Stimulated activated CD8-positive, alpha-beta memory T cell treated with anti-CD3 and anti-CD28 coated beads, Interleukin-7, amount 100 ng/mL, for 48 hours (primary cell): ENCODE results near the gene LMAN2.
"Not testable (repeated sequence)": the region's sequence is repeated elsewhere in the genome, so short reads cannot be mapped to it uniquely, and the experiment has no call there.

ENCODE experiments used
- DNase-seq, 2 donors: peaks; one replicate each; pipeline ENCODE4 v3.0.0-alpha.2; 2020; ENCODE audit warnings: low read depth in 1 of 2; ENCODE audit errors: extremely low read depth in 1 of 2

Gene LMAN2

DNA sequence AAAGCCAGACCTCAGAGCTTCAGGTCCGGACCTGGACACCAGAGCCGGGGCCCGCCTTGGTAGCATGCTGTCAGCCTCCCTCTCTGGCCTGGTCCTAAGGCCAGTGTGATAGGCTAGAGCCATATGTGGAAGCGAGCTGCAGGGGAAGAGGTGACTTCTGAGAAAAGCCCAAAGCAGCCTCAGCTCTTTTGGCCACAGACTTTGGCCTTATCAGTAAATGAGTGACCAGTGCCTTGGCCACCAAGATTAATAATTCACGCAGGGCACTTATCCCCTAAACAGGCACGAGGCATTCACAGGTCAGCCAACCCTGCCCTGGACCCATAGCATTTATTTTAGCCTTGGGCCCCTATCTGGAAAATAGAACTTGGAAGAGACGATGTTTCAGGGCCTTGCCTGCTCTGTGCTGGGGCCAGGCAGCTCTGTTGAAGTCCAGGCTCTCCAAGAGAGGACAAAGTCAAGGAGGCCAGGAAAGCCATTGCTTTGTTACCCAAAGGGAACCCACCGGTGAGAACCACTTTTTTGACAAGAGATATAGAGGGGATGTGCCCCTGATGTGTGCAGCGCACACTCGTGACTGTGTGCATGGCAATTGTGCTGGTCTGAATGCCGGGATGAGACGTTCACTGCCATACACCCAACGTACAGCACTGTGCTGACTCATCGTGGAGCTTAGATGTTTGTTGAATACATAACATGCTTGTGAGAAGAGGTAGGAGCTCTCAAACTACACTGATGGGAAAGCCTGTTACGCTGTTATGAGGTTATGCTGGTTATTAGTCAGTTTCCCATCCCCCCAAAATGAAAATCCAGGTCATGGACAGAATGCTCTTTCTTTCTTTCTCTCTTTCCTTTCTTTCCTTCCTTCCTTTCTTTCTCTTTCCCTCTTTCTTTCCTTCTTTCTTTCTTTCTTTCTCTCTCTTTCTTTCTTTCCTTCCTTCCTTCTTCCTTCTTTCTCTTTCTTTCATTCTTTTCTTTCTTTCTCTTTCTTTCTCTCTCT is 27.7 kb upstream of the LMAN2 start:
- no peak for DNase-seq

DNA sequence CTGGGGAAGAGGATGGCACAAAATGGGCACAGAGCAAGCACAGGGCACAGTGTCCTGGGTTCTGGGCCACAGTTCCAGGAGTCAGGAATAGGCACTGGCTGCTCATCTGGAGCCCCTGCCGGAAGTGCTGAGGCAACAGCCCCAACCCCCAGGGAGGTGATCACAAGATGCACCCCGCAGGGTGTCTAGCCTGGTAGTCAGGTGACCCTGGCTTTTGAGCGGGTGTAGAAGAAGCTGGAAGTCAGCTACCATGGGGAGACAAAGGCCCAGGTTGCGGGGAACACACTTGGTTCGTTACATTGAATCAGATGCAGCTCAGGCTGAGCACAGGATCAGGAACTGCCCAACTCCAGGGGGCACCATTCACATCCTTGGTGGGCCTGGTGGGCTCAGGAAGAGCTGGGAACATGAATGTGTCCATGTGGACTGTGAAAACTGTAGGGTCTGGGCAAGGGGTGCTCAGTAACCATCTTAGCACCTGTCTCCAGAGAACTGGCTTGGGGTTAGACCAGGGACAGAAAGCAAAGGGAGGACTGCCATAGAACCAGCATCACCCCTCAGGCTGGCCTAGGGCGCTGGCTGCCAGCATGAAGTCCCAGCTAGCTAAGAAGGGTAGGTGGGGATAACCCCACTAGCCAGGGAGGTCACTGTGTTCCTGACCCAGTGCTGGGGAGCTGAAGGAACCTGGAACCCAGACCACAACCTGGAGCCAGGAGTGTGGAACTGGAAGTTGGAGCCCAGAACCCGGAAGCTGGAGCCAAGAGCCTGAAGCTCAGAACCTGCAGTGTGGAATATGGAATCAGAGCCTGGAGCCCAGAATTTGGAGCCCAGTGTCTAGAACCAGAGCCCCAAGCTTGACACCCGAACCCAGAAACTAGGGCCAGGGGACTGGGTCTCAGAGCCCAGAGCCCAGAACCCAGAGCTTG is 26.6 kb upstream of the LMAN2 start:
- no peak for DNase-seq

DNA sequence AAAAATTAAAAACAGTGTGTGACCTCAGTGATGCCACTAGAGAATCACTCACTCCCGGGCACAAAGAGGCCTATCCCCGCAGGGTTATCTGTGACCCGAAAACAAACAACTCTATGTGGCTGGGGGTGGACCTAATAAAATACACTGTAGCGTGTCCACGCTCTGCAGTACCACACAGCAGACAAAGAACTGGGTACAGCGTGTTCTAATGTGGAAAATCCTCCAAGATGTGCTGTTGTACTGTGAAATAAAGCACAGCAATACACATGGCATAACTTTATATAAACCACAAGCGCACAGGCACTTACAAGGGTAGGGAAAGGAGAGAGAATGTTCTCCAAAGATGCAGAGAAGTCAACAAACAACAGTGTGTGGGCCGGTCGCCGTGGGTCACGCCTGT is 24.6 kb upstream of the LMAN2 start:
- no peak for DNase-seq

DNA sequence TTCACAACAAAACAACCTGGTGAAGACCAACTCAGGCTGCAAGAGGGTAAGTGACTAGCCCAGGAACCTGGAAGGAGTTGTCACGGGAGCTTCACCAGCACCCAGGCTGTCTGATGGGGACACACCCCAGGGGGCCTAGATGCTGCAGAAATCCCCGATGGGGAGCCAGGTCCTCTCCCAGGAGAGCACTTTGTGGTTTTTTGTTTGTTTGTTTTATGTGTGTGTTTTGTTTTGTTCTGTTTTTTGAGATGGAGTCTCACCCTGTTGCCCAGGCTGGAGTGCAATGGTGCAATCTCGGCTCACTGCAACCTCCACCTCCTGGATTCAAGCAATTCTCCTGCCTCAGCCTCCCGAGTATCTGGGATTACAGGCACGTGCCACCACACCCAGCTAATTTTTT is 24.0 kb upstream of the LMAN2 start:
- DNase-seq: not testable (repeated sequence)

DNA sequence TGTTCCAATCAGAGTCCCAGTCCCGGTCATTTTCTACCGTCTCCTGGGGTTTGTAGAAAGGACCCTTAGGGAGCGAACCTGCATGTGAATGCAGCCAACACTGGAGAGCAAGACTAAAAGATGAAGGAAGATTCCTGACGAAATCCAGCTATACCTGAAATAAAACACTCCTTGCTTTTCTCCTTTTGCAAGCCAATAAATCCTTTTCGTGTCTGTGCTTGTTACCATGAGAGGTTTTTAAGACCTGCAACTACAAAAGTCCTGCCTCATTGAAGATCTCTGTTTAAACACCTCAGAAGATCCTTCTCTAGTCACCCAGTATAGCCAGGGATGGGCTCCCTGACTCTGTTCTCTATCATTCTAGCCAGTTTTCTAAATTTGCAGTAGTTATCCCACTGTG is 22.7 kb upstream of the LMAN2 start:
- no peak for DNase-seq

DNA sequence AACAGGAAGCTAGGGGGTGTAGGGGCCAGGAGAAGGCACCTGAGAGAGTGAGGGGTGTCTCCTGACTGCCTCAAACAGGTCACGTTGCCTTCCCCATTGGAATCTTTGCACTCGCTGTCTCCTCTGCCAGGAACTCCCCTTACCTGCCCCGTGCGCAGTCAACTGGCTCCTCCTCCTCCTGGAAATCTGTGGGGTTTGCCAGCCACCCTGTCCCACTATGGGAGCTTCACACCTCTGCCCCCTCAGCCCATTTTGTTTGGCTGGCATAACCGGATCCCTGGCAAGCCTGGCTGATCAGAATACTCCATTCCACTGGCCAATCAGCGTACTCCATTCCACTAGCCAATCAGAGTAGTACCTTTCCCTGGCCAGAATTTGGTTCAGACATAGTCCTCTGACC is 22.3 kb upstream of the LMAN2 start:
- no peak for DNase-seq

DNA sequence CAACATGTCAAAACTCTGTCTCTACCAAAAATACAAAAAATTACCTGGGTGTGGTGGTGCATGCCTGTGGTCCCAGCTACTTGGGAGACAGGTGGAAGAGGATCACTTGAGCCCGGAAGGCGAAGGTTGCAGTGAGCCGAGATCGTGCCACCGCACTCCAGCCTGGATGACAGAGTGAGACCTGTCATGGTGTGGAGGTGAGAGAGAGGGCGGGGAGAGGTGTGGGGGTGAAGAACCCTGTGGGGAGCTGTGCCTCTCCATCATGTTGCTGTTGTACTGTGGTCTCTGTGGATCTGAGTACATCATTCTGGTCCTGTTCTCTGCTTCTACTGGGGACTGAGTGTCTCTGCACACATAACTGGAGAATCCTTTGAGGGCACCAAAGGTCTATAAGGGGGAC is 21.4 kb upstream of the LMAN2 start:
- DNase-seq: no peak

DNA sequence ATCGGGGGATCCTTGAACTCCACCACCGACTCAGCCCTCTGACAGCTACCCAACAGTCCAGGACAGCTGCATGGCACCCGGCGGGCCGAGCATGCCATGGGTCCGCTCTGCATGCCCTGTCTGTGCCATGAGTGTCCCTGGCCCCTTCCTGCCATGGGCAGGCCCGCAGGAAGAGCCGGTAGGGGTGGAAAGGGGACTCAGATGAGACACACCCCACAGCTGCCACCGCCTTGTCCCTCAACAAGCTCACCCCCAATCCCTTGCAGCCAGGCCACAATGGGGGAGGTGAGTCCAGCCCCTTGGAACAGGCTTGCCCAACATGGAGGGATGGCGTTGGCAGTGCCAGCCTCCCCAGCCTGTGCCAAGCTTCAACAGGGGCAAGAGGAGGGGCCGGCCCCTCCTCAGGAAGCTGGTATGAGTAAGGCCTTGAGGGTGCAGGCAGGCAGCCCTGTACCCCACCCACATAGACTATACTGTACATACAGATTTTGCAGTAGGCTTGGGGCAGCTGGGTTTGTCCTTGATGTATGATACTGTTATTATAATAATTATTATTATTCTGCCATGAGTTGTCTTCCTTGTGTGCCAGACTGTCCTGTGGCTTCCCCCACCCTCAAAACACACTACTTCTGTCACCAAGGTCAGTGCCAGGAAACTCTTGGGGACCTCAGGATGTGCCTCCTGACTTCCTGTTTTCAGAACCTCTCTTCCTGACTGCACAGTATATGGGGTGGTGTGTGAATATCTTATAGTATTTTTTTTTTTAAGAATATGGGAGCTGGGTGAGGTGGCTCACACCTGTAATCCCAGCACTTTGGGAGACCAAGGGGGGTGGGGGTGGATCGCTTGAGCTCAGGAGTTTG is 20.8 kb upstream of the LMAN2 start:
- DNase-seq: no peak

DNA sequence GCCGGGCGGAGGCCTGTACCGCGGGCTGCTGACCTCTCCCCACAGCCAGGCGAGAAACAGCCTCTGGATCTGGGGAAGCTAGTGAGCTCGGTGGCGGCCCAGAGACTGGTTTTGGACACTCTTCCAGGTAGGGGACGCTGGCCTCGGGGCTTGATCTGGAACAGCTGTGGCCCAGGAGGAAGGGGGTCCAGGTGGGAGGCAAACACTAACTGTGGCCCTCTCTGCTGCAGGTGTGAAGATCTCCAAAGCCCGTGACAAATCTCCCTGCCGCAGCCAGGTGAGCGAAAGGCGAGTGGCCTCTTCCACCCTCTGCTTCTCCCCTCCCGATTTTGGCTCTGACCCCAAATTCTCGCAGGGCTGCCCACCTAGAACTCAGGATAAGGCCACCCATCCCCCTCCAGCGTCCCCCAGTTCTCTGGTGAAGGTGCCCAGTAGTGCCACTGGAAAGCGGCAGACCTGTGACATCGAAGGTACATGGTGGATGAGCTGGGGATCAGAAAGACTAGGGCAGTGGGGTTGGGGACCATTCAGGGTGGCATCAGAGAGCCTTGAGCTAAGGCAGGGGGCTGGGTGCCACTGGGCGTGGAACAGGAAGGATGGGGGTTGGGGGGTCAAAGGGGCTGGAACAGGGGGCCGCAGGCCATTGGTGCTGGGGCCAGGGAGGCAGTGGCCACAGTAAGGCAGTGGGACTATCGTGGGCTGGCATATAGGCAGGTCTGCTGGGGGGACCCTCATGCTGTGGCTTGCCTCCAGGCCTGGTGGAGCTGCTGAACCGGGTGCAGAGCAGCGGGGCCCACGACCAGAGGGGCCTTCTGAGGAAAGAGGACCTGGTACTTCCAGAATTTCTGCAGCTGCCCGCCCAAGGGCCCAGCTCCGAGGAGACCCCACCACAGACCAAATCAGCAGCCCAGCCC is 19.9 kb upstream of the LMAN2 start:
- DNase-seq: no peak

DNA sequence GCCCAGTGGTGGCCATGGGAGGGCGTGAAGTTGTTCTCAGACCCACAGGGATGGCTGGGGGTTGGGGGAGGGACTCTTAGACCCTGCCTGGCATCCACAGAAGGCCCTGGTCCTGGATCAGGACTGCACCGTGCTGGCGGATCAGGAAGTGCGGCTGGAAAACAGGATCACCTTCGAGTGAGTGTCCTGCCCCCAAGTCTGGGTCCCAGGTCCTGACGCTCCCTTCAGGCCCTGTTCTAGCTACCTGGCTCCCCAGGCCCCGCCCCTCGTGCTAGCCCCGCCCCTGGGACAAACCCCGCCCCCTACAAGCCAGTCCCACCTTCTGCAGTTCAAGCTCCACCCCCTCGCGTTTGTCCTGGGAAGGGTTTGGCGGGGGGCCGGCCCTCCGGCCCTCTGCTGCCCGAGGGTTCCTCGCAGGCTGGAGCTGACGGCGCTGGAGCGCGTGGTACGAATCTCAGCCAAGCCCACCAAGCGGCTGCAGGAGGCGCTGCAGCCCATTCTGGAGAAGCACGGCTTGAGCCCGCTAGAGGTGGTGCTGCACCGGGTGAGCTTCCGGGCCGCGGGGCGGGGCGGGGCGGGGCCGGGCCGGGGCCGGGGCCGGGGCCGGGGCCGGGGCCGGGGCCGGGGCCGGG is 19.1 kb upstream of the LMAN2 start:
- DNase-seq: peak in 1 of 2 donors; percentile 57

DNA sequence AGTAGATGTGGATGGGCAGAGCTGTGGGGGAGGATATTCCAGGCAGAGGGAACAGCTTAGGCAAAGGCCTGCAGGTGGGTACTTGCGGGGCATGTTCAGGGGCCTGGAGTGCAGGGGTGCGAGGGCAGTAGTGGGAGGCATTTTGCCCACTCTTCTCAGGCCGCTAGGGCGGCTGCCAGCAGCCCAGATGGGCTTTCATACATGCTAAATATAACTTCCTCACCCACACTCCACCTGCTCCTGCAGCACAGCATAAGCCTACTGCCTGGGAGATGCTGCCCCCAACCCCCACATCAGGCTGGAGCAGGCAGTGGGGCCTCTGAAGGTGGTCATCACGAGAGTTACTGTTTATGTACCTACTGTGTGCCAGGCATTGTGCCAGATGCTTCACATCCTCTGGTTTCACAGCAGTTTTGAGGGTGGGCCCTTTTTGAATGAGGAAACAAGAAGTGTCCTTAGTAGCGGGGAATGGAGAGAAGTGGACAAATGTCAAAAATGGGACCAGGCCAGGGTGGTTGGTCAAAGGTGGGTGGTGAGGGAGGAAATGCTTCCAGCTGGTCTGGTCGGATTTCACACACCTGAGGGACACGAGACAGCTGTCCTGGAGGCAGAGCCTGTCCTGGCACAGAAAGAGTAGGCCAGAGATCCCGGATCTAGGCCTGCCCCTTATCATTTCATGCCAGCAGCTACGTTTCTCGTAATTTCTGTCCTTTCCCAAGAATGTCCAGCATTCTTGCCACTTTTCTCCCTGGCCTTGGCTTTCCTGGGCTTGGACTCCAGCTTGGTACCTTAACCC is 18.4 kb upstream of the LMAN2 start:
- DNase-seq: no peak

DNA sequence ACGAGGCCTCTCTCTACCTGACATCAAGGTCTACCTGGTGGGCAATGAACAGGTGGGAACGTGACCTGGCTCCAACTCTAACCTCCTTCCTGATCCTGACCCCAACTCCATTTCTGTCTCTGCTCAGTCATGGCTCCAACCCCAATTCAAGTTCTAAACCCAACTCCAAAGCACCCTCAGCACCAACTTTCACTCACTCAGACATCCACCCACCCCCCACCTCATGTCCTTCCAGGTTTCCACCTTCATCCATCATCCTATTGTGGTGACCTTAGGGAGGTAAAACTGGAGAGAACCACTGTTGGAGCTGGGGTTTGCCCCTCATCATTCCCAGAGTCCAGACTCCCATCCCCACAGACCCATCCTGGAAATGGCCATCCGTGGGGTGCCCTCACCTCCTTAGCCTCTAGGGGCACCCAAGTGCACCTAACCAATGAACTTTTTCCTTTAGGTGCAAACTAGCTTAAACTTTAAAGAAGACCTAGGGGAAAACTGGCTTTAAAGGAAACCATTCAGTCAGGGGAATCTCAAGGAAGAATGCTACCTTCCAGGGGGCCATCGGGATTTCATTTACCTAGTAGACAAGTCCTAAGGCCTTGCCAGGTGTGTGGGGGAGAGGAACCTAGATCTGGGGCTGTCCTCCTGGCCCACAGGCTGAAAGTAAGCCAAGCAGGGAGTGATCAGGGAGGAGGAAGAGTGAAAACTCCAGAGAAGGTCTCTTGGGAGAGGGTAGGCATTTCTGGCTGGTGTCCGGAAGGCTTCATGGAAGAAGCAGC is 17.6 kb upstream of the LMAN2 start:
- no peak for DNase-seq

DNA sequence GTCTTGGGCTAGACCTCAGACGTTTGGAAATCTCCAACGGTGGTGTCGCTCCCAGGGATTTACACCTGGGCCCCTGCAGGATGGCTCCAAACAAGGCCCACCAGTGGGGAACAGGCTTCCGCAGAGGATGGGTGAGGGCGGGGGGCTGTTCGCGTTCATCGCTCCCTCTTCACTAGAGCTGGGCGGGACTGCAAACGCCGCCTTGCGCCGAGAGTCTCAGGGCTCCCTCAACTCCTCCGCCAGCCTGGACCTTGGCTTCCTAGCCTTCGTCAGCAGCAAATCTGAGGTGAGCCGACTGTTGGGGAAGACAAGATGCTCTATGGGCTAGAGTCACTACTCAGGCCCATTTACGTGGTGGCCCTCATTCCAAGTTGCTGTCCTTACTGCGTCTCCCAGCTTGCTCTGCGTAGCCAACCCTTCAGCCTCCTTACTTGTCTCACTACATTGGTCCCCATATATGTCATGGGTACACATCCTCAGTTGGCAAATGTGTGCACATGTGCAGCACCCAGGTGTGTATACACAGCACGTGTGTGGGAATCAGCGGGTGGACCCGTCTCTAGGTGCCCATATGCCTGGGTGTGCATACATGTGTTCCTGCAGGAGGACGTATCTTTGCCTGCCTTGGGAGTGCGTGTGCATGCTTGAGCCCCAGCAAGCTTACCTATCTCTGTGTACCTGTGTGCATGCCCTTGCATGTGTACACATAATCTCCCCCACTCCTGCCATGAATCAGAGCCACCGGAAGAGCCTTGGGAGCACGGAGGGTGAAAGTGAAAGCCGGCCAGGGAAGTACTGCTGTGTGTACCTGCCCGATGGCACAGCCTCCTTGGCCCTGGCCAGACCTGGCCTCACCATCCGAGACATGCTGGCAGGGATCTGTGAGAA is 16.8 kb upstream of the LMAN2 start:
- DNase-seq: no peak

DNA sequence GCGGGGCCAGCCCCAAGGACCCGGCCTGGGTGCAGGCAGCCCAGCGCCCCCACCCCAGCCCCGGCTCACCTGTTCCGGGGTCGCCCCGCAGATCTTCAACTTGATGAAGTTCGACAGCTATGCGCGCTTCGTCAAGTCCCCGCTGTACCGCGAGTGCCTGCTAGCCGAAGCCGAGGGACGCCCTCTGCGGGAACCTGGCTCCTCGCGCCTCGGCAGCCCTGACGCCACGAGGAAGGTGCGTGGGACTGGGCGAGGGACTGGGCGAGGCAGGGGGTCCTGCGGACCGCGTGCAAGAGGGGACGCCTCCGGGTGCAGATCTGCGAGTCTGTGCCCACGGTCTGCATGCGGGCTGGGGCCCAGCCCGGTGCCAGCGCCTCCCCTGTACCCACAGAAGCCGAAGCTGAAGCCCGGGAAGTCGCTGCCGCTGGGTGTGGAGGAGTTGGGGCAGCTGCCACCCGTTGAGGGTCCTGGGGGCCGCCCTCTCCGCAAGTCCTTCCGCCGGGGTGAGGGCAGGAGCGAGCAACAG is 15.9 kb upstream of the LMAN2 start:
- no peak for DNase-seq

DNA sequence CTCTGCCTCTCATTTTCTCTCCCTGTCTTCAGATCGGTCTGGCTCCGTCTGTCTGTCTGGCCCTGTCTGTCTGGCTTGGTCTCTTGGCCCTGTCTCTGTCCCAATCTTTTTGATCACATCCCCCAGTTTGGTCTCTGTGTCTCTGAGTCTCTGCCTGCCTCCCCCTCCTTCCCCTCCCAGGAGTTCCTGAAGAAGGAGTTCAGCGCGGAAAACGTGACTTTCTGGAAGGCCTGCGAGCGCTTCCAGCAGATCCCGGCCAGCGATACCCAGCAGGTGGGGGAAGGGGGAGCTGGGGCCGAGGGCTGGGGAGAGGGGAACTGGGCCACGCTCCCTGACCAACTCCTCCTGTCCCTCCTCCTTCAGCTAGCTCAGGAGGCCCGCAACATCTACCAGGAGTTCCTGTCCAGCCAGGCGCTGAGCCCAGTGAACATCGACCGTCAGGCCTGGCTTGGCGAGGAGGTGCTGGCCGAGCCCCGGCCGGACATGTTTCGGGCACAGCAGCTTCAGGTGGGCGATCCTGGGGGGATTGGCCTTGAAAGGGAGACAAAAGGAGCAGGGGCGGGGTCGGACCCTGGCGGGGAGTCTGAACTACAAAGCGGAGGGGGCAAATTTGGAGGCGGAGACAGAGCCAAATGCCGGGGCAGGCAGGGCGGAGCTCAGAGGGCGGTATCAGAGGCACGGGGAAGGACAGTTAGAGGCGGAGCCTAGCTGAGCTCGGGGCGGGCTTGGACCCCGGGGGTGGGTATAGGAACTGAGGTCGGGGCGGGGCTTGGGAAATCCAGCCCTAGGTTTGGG is 15.3 kb upstream of the LMAN2 start:
- DNase-seq: no peak
